HG03378 (cell line): ENCODE measurements around the gene HM13.
"Not testable (repeated sequence)": the region's sequence is repeated elsewhere in the genome, so short reads cannot be mapped to it uniquely, and the experiment has no call there.

Experiments
- ATAC-seq: cut with Tn5 transposase; IDR thresholded peaks from one replicate; pipeline ENCODE4 v1.9.1; 2021; ENCODE audit warnings: mild to moderate bottlenecking, moderate library complexity; ENCODE audit not compliant: unreplicated experiment

Gene HM13

GRCh38 chr20:31514154-31515071 lies at the start of gene HM13:
HM13 (plus strand) TSS chr20:31514442; CDS start chr20:31514552, 110 bp downstream.
- peak; percentile 84 for ATAC-seq

- not testable (repeated sequence) for ATAC-seq
Measured at GRCh38 chr20:31470946-31471345, 43.3 kb upstream of the HM13 start.

DNA sequence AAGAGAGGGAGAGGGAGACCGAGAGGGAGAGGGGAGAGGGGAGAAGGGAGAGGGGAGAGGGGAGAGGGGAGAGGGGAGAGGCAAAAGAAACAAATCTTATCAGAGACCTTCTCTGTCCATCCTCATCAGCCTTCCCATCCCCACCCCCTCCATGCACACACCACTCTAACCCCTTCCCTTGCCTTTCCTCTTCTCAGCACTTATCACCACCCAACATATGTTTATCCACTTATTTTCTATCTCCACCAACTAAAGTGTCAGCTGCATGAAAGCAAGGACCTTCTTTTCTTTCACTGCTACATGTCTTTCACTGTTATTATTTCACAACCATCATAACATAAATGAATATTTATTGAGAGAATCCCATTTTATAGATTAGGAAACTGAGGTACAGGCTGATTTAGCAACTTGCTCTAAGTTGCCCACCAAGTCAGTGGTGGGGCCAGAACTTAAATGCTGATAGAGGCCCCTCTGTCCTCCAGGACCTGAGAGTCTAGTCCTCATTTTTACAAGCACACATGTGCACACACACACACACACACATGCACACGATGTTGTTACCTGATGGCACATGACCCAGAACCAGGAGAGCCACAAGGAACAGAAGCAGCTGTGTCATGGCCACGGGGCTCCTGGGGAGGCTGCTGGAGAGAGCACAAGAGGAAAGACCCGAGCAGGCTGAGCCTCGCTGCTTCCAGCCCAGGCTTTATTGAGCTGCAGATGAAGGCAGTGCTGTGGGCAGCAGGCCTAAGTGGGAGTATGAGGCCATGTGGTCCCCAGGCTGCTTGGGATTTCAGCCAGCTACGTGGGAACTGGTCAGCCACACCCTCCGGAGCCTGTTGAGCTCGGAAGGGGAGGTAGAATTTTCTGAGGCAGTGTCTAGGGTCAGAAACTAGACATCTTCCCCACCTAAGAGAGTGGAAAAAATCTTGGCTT lies 41.6 kb upstream of the HM13 start:
- no peak for ATAC-seq

DNA sequence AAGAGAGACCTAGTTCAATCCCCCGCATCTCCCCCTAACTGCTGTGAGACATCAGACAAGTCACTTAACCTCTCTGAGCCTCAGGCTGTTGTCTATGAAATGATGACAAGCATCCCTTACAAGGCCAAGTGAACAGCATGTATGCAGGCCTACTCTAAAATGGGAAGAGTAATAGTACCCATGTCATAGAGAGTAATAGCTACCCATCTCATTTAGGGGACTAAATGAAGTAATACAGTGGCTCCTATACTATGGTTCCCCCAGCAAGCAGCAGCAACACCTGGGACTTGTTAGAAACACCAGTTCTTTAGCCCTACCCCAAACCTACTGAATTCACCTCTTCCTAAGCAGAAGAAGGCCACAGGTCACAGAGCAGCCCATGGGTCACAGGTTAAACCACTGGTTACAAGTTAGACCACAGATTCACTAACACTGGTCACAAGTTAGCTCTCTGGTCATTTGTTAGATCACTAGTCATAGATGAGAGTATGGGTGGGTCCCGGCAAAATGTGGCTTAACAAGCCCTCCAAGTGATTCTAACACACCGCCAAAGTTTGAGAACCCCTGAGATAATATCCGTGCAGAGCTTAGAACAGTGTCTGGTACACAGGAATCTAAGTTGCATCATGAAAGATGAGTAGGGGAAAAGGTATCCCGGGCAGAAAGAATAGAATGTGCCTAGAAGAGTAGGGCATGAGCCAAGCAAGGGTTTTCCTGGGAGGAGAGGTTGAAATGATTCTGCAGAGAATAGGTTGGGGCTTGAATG lies 40.7 kb upstream of the HM13 start:
- peak; percentile 30 for ATAC-seq

DNA sequence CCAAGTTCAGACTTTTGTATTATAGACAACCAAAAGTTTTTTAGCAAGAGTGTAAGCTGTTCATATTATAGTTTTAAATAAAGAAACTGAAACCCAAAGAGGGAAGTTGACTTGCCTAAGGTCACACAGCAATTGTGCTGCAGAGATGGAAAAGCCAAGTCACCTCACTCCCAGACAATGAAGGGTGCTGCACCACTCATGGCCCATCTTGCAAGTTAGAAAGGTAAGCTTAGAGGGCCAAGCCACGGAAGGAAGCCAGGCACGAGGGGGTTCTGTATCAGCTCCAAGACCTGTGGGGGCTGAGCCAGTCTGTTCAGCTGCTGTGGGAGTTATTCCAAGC lies 40.2 kb upstream of the HM13 start:
- ATAC-seq = peak; percentile 88

DNA sequence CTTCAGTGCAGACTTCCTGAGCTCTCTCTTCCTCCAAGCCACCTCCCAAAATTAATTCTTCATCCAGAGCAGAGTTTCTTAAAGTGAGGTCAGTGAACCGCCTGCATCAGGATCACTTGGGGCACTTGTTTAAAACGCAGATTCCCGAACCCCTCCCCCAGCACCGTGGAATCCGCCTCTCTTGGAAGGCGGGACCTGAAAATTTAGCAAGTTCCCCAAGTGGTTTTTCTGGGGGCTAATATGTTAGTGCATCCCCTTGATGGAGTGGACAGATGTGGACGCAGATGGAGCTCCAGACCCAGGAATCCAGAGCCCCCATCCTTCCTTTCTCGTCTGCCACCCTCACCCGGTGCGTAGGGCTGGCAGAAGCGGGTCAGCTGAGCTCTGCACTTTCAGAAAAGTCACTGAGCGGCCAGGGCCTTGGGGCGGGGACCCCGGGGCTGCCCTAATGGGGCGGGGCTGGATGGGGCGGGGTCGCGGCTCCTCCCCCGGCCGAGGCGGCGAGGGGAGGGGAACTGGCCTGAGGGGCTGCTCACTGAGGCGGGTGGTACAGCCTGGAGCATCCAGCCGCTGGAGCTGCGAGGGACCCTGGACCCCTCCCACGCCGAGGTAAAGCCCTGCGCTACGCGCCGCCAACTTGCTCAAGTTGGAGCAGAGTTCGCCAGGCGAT lies 39.3 kb upstream of the HM13 start, which contains the start of the genes DEFB124 and REM1:
Gene DEFB124, minus strand, starts transcription at position 370 of the 670 bp plus-strand sequence. CDS start 2,114 bp downstream, outside the sequence.
Gene REM1, plus strand, starts transcription at position 531 of the 670 bp plus-strand sequence. CDS start 1,158 bp downstream, outside the sequence.
- no peak for ATAC-seq

- ATAC-seq = no peak
Measured at GRCh38 chr20:31475472-31476293, 38.6 kb upstream of the HM13 start.

DNA sequence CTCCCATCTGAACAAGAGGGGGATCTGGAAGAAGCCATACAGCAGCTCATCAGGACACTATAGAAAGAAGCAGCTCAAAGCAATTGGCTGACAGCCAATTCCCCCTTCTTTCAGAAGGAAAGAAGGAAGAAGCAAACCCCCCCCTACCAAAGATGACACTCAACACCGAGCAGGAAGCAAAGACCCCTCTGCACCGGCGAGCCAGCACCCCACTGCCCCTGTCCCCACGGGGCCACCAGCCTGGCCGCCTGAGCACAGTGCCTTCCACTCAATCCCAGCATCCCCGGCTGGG lies 38.0 kb upstream of the HM13 start:
- no peak for ATAC-seq

- no peak for ATAC-seq
Measured at GRCh38 chr20:31476643-31477215, 37.5 kb upstream of the HM13 start.

GRCh38 chr20:31484001-31484400 lies 30.2 kb upstream of the HM13 start:
- ATAC-seq = no peak

DNA sequence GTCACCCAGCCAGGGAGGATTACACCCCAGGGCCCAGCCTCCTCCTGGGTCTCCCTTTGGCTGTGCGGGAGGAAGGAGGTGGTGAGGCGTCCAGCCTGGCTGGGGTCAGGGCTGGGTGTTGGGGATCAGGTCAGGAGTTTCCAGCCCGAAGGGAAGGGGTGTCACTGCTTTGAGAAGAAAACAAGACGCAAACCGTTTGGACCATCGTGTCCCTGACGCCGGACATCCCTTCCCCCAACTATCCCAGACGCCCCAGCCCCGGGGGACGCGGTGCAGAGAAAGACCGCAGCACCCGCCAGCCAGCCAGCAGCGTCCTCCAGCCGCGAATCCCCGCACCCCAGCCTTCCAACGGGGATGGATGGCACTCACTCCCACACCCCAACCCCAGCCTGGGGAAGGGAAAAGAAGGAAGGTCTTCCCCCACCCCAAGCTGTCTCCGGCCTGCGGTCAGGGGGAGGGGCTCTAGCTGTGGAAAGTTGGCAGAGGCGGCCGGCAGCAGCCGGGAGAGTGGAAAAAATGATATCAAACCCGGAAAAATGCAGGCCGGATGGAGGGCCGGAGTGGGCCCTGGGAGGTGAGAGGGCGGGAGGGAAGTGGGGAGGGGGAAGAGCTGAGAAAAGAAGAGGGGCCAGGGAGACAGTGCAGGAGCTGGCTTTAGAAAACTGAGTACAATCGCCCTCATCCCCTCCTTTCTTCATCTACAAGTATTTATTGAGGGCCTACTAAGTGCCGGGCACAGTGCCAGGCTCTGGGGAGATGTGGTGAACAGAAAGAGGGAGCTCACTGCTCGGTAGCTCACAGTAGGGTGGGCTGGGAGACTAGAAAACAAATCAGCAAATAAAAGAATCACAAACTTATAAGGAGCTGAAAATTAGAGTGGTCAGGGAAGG lies 28.5 kb upstream of the HM13 start:
- no peak for ATAC-seq

- ATAC-seq = no peak
Measured at GRCh38 chr20:31488115-31488514, 26.1 kb upstream of the HM13 start.

DNA sequence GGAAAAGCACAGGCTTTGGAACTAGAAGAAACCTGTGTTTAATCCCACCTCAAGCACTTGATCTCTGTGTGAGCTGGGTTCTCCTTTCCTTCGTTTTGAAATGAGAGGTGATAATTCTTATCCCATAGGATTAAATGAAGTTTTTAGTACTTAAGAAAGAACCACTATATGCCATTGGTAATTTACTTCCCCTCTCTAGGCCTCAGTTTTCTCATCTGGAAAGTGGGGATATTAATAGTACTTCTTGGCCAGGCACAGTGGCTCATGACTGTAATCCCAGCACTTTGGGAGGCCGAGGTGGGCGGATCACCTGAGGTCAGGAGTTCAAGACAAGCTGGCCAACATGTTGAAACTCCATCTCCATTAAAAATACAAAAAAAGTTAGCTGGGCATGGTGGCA lies 25.1 kb upstream of the HM13 start:
- ATAC-seq = no peak

DNA sequence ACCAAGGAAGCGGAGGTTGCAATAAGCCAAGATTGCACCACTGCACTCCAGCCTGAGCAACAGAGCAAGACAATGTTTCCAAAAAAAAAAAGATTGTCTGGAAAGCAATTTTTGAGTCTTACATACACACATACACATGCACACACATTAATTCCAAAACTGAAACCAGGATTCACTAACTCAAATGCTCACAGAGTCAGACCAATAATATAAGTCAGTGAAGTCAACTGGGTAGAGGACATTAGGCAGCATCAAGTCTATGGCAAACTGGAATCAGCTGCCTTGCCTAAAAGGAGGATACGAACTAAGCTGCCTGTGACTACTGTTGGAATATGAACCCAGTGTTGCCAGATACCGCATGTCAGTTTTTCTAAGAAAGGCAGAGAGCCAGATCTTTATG lies 23.5 kb upstream of the HM13 start:
- ATAC-seq = no peak

DNA sequence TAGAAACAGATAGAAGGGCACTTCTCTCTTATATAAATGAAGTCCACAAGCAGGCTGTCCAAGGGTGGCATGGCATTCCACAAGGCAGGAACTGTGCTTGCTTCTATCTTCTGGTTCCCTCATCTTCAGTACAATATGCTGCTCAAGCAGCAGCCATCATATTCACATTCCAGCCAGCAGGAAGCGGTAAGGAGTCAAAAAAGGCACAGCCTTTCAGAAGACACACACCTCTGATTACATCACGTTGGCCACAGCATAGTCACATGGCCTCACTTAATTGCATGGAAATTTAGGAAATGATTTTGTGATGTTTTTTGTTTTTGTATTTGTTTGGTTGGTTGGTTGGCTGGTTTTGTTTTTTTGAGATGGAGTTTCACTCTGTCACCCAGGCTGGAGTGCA lies 20.1 kb upstream of the HM13 start:
- no peak for ATAC-seq

GRCh38 chr20:31496761-31497295 lies 17.4 kb upstream of the HM13 start:
- ATAC-seq = no peak

DNA sequence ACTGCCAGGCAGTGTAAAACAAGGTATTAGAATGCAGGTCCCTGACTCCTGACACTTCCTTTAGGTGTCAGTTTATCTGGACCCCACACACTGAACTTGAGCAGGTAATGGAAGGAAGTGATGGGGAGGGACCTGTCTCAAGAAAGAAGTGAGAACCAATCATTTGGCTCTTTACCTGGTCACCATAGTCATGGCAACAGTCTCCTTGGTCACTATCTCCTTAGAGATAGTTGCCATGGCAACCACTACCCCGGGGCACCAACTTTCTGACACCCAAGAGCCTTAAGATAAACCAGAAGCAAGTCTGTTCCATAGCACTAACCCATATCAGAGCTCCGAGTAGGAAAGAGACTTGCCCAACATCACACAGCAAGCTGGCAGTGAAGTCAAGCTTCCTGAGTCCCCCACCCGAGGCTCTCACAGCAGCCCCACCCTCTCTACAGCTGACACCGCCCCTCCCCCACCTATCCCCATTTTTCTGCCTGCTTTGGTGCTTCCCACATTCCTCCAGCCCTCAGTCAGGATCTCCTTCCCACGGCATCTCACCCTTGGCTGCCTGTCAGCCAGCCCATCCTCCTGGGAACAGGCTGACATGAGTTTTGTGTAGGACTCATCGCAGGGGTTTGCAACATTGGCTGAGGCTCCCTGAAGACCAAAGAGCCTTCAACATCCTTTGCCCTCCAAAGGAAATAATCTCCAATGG lies 16.3 kb upstream of the HM13 start:
- no peak for ATAC-seq
